Stomach (tissue), 19 donors: ENCODE data around the gene ARID1B. TPM values are rescaled to one million over a fixed set of nuclear protein-coding genes. Genes with fewer than 3 reads are reported as not detected.

Experiments used
- DNase-seq, 2 donors: peaks; one replicate each; pipeline versions ENCODE4 v3.0.0 to v3.0.0-alpha.2; 2013 to 2019
- H3K27ac ChIP-seq, 5 donors: fragments of 200-600 bp in 4 of 5; sonication (generic) in 4 of 5; one replicate each; pipeline ENCODE4 v1.5.1; 2013 to 2019; ENCODE audit warnings: mild to moderate bottlenecking in 1 of 5, moderate library complexity in 1 of 5
- H3K27me3 ChIP-seq, 3 donors: fragments of 200-600 bp; sonication (generic); one replicate each; pipeline ENCODE4 v1.5.1; 2017 to 2019; ENCODE audit warnings: mixed run types in 1 of 3
- H3K36me3 ChIP-seq, 4 donors: fragments of 200-600 bp; sonication (generic); 1 replicate in 3 of 4; 2 replicates in 1 of 4; pipeline ENCODE4 v1.5.1; 2016 to 2019
- H3K4me1 ChIP-seq, 4 donors: fragments of 200-600 bp; sonication (generic); one replicate each; pipeline ENCODE4 v1.5.1; 2016 to 2019
- H3K4me3 ChIP-seq, 4 donors: fragments of 200-600 bp; sonication (generic) in 3 of 4; one replicate each; pipeline ENCODE4 v1.5.1; 2016 to 2019; ENCODE audit warnings: mild to moderate bottlenecking in 1 of 4
- H3K9me3 ChIP-seq, 4 donors: fragments of 200-600 bp; sonication (generic); one replicate each; pipeline ENCODE4 v1.5.1; 2016 to 2019
- EP300 ChIP-seq: sonication (generic); formaldehyde crosslinking; IDR thresholded peaks from one replicate; pipeline ENCODE4 v1.6.1; 2017; ENCODE audit warnings: antibody characterized with exemption
- POLR2A ChIP-seq, 4 donors: fragments of 450-650 bp; IDR thresholded peaks; one replicate each; pipeline ENCODE4 v1.6.1; 2016; ENCODE audit warnings: antibody characterized with exemption in 4 of 4, control low read depth in 2 of 4, mild to moderate bottlenecking in 1 of 4, moderate library complexity in 1 of 4
- POLR2AphosphoS5 ChIP-seq, 3 donors: sonication (generic); formaldehyde crosslinking; IDR thresholded peaks; one replicate each; pipeline ENCODE4 v1.6.1; 2016; ENCODE audit warnings: antibody characterized with exemption in 3 of 3
- WGBS, 5 donors: extraction: QIAGEN DNeasy Blood & Tissue Kit in 3 of 5; methylation state at CpG; one replicate each; pipeline versions ENCODE4 v1.1.5 to v1.1.7; 2013 to 2018; 5-methylcytosine and 5-hydroxymethylcytosine counted together
- intact Hi-C: fragments of 100-400 bp; cut with DNase I; formaldehyde crosslinking; loops from one replicate; pipeline ENCODE4 v1.15.1; 2023; ENCODE audit warnings: low total_unique reads
- long read RNA-seq, 10 donors: transcript quantifications; one replicate each; lab custom pipeline, GENCODE V29; 2026
- polyA plus RNA-seq, 3 donors: library from polyadenylated mRNA; stranded (reverse); fragments of 200-250 nt; gene quantifications; one replicate each; pipeline ENCODE4 v1.2.3, GENCODE V29; 2013
- total RNA-seq, 5 donors: library from RNA; depleted of rRNA; stranded (reverse); fragments of >200 nt; gene quantifications; one replicate each; pipeline versions ENCODE4 v1.1.0 to v1.2.3, GENCODE V29; 2014 to 2016
- TF ChIP-seq, protein P1 (sequence below), 7 experiments: fragments of 450-650 bp in 4 of 7; fragments of 200-600 bp in 3 of 7; sonication (generic) in 3 of 7; IDR thresholded peaks; one replicate each; pipeline ENCODE4 v1.5.1; 2016 to 2019; ENCODE audit warnings: antibody characterized with exemption in 7 of 7, control low read depth in 2 of 7, mild to moderate bottlenecking in 1 of 7
- donor health status: healthy with polysubstance abuse.
- donor health status: Bipolar disorder and iron deficiency.
- donor health status: healthy.

The ARID1B gene
- total RNA-seq = 100 to 1,000 TPM in 3 of 5 donors, 10 to 100 TPM in 2; 31.3 to 183 (median 142) TPM
- 1 to 10 TPM; 8.8 to 9.2 (median 9.0) TPM for polyA plus RNA-seq
- long read RNA-seq, donor 1, full-length matches to known transcripts = 23 of 23 reads
- long read RNA-seq, donor 1, partial matches to known transcripts = 0 of 23 reads
- long read RNA-seq, donor 1, other reads (novel, unspliced or antisense) = 0 of 23 reads
- long read RNA-seq, donor 2, full-length matches to known transcripts = 24 of 24 reads
- long read RNA-seq, donor 2, partial matches to known transcripts = 0 of 24 reads
- long read RNA-seq, donor 2, other reads (novel, unspliced or antisense) = 0 of 24 reads
- long read RNA-seq, donor 3, full-length matches to known transcripts = 36 of 36 reads
- long read RNA-seq, donor 3, partial matches to known transcripts = 0 of 36 reads
- long read RNA-seq, donor 3, other reads (novel, unspliced or antisense) = 0 of 36 reads
- long read RNA-seq, donor 4, full-length matches to known transcripts = 1 of 1 reads
- long read RNA-seq, donor 4, partial matches to known transcripts = 0 of 1 reads
- long read RNA-seq, donor 4, other reads (novel, unspliced or antisense) = 0 of 1 reads
- long read RNA-seq, donor 5, full-length matches to known transcripts = 29 of 42 reads
- long read RNA-seq, donor 5, partial matches to known transcripts = 13 of 42 reads
- long read RNA-seq, donor 5, other reads (novel, unspliced or antisense) = 0 of 42 reads
- long read RNA-seq, donor 6, full-length matches to known transcripts = 77 of 100 reads
- long read RNA-seq, donor 6, partial matches to known transcripts = 23 of 100 reads
- long read RNA-seq, donor 6, other reads (novel, unspliced or antisense) = 0 of 100 reads
- long read RNA-seq, donor 7, full-length matches to known transcripts = 27 of 33 reads
- long read RNA-seq, donor 7, partial matches to known transcripts = 6 of 33 reads
- long read RNA-seq, donor 7, other reads (novel, unspliced or antisense) = 0 of 33 reads
- long read RNA-seq, donor 8, full-length matches to known transcripts = 52 of 62 reads
- long read RNA-seq, donor 8, partial matches to known transcripts = 10 of 62 reads
- long read RNA-seq, donor 8, other reads (novel, unspliced or antisense) = 0 of 62 reads
- long read RNA-seq, donor 9, full-length matches to known transcripts = 30 of 35 reads
- long read RNA-seq, donor 9, partial matches to known transcripts = 5 of 35 reads
- long read RNA-seq, donor 9, other reads (novel, unspliced or antisense) = 0 of 35 reads
- long read RNA-seq, donor 10, full-length matches to known transcripts = 15 of 15 reads
- long read RNA-seq, donor 10, partial matches to known transcripts = 0 of 15 reads
- long read RNA-seq, donor 10, other reads (novel, unspliced or antisense) = 0 of 15 reads

GRCh38 chr6:156776840-156777576 is at the start of gene ARID1B:
Gene ARID1B, plus strand, starts transcription at chr6:156777378. Its CDS starts 303 bp downstream, at chr6:156777681.
- WGBS, 5 donors = 0 to 1% (median 1%) methylated on average over 57 to 65 of the region's 65 CpGs
- peak within 1 kb of the TSS; percentile 90 to 100 (median 98) for H3K27ac ChIP-seq
- H3K4me1 ChIP-seq = peaks cover 17 to 49% (median 31%) of the 10 kb centered on the region in 4 donors
- H3K36me3 ChIP-seq = no peaks in the 10 kb centered on the region
- H3K4me3 ChIP-seq = peak within 1 kb of the TSS; percentile 84 to 95 (median 89)
- intact Hi-C loops = no loop called here
- H3K27me3 ChIP-seq = no peaks in the 10 kb centered on the region
- TF ChIP-seq POLR2AphosphoS5 (IDR thresholded peaks at IDR 0.05) (peak; percentile 38 to 85 (median 82)), EP300 (no peak)
- TF ChIP-seq, protein P1, sequence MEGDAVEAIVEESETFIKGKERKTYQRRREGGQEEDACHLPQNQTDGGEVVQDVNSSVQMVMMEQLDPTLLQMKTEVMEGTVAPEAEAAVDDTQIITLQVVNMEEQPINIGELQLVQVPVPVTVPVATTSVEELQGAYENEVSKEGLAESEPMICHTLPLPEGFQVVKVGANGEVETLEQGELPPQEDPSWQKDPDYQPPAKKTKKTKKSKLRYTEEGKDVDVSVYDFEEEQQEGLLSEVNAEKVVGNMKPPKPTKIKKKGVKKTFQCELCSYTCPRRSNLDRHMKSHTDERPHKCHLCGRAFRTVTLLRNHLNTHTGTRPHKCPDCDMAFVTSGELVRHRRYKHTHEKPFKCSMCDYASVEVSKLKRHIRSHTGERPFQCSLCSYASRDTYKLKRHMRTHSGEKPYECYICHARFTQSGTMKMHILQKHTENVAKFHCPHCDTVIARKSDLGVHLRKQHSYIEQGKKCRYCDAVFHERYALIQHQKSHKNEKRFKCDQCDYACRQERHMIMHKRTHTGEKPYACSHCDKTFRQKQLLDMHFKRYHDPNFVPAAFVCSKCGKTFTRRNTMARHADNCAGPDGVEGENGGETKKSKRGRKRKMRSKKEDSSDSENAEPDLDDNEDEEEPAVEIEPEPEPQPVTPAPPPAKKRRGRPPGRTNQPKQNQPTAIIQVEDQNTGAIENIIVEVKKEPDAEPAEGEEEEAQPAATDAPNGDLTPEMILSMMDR (IDR thresholded peaks at IDR 0.05) = no peak
- peak; percentile 87 to 94 for DNase-seq
- H3K9me3 ChIP-seq = no peaks in the 10 kb centered on the region

DNA sequence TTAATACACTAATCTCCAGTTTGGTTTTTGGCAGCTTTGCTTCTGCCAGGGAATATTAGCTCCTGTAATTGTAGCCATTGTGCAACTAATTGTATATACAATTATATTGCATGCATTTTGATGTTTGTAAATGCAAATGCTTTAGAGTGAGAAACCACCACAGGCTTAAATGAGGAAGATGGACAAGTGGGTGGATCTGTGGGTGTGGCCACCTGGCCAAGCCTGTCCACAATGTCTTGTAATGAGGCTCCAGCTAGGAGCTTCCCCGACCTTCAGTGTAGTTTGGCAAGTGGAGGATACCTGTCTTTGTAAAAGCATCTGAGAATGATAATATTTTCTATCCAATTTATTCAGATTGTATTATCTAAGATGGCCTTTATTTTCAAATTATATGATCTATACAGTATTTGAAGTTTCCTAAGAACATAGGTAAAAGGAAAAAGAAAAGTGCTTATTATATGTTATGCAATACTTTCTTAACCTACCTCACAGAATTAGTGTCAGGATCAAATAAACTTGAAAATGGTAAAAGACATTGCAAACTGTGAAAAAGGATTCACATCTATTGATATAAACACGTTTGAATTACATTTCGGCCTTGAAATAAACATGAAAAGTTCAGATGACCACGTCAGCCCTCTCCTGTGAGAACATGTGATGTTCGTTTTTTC is 49.3 kb upstream of the ARID1B start:
- H3K4me1 ChIP-seq = no peaks in the 10 kb centered on the region
- no peaks in the 10 kb centered on the region for H3K27me3 ChIP-seq
- H3K4me3 ChIP-seq = no peak overlapping the region
- 75 to 82% (median 80%) methylated on average over 5 of the region's 5 CpGs for WGBS, 5 donors
- no peak for DNase-seq
- TF ChIP-seq EP300 (no peak), POLR2AphosphoS5 (IDR thresholded peaks at IDR 0.05) (no peak), POLR2A (IDR thresholded peaks at IDR 0.05) (no peak)
- TF ChIP-seq, protein P1 (IDR thresholded peaks at IDR 0.05) = no peak
- intact Hi-C loops = no loop called here
- H3K9me3 ChIP-seq = no peaks in the 10 kb centered on the region
- H3K36me3 ChIP-seq = no peaks in the 10 kb centered on the region
- H3K27ac ChIP-seq = no peak overlapping the region

DNA sequence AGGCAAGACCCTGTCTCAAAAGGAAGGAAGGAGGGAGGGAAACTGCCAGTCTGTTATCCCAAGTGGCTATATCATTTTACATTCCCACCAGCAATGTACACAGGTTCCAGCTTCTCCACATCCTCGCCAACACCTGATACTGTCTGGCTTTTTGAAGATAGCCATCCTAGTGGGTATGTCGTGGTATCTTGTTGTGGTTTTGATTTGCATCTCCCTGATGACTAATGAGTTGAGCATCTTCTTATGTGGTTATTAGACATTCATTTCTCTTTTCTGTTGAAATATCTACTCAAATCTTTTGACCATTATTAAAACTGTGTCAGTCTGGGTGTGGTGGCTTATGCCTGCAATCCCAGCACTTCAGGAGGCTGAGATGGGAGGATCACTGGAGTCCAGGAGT is 47.9 kb upstream of the ARID1B start:
- Histone ChIP-seq H3K36me3 (no peaks in the 10 kb centered on the region), H3K9me3 (no peaks in the 10 kb centered on the region), H3K27me3 (no peaks in the 10 kb centered on the region), H3K4me1 (no peaks in the 10 kb centered on the region), H3K4me3 (no peak overlapping the region), H3K27ac (no peak overlapping the region)
- TF ChIP-seq, protein P1 (IDR thresholded peaks at IDR 0.05) = no peak
- intact Hi-C loops = no loop called here
- WGBS, 5 donors = 70 to 85% (median 77%) methylated on average over 2 of the region's 2 CpGs
- no peak for DNase-seq
